Keratinocyte (primary cell): ENCODE measurements around the gene PLXDC2. TPM values are rescaled to one million over a fixed set of nuclear protein-coding genes. Genes with fewer than 3 reads are reported as not detected.

Experiments
- DNase-seq: peaks from one replicate; pipeline ENCODE4 v3.0.0-alpha.2; 2011; ENCODE audit warnings: low read depth, missing footprints, low spot score
- FAIRE-seq: peaks from 2 replicates; lab custom pipeline; 2011; peaks lifted over from hg19 to GRCh38; lab: Jason Lieb, UNC
- H2AFZ ChIP-seq: 2 replicates; pipeline ENCODE4 v1.6.0; 2012; ENCODE audit warnings: low read length, control low read depth, inconsistent platforms; ENCODE audit not compliant: control insufficient read depth
- H3K27ac ChIP-seq: 2 replicates; pipeline ENCODE4 v1.5.1; 2011; ENCODE audit warnings: low read length; ENCODE audit not compliant: control insufficient read depth, insufficient read depth
- H3K27me3 ChIP-seq: 3 replicates; pipeline ENCODE4 v1.6.0; 2011; ENCODE audit warnings: low read length; ENCODE audit not compliant: control insufficient read depth, insufficient read depth; ENCODE audit errors: extremely low read depth
- H3K36me3 ChIP-seq, 2 experiments: 2 replicates in 1 of 2; 3 replicates in 1 of 2; pipeline ENCODE4 v1.5.1; 2011; ENCODE audit warnings: low read length in 2 of 2, mild to moderate bottlenecking in 1 of 2; ENCODE audit not compliant: control insufficient read depth in 2 of 2, insufficient read depth in 2 of 2; ENCODE audit errors: extremely low read depth in 1 of 2
- H3K4me1 ChIP-seq: 3 replicates; pipeline ENCODE4 v1.5.1; 2011; ENCODE audit warnings: low read length; ENCODE audit not compliant: control insufficient read depth, insufficient read depth; ENCODE audit errors: extremely low read depth
- H3K4me2 ChIP-seq: 3 replicates; pipeline ENCODE4 v1.6.0; 2011; ENCODE audit warnings: low read depth, low read length; ENCODE audit not compliant: control insufficient read depth, insufficient read depth; ENCODE audit errors: extremely low read depth
- H3K4me3 ChIP-seq, 3 experiments: fragments of 200-600 bp in 1 of 3; sonication (generic) in 1 of 3; 2 replicates in 2 of 3; 3 replicates in 1 of 3; pipeline ENCODE4 v1.5.1; 2011 to 2016; ENCODE audit warnings: low read length in 3 of 3, mild to moderate bottlenecking in 3 of 3, control low read depth in 2 of 3, inconsistent platforms in 1 of 3, low read depth in 1 of 3, mixed read lengths in 1 of 3, mixed run types in 1 of 3, moderate library complexity in 1 of 3; ENCODE audit not compliant: control insufficient read depth in 2 of 3, insufficient read depth in 2 of 3; ENCODE audit errors: extremely low read depth in 1 of 3
- H3K79me2 ChIP-seq: 2 replicates; pipeline ENCODE4 v1.6.0; 2012; ENCODE audit warnings: low read length; ENCODE audit not compliant: control insufficient read depth, insufficient read depth
- H3K9ac ChIP-seq: 3 replicates; pipeline ENCODE4 v1.6.0; 2011; ENCODE audit warnings: low read length; ENCODE audit not compliant: control insufficient read depth, insufficient read depth; ENCODE audit errors: extremely low read depth
- H3K9me1 ChIP-seq: 3 replicates; pipeline ENCODE4 v1.6.0; 2011; ENCODE audit warnings: low read length; ENCODE audit not compliant: control insufficient read depth, insufficient read depth; ENCODE audit errors: extremely low read depth
- H3K9me3 ChIP-seq: 2 replicates; pipeline ENCODE4 v1.5.1; 2012; ENCODE audit warnings: low read depth, low read length; ENCODE audit not compliant: control insufficient read depth
- H4K20me1 ChIP-seq: 3 replicates; pipeline ENCODE4 v1.6.0; 2011; ENCODE audit warnings: low read length; ENCODE audit not compliant: control insufficient read depth, insufficient read depth; ENCODE audit errors: extremely low read depth
- EZH2 ChIP-seq: IDR thresholded peaks from one replicate; pipeline ENCODE4 v1.6.1; 2012; ENCODE audit warnings: inconsistent platforms, mild to moderate bottlenecking, low read length, moderate library complexity
- dilution Hi-C: fragments of 300-500 bp; cut with MboI; formaldehyde crosslinking; loops from one replicate; pipeline ENCODE4 v1.7.0; 2020; ENCODE audit warnings: low sequenced_read_pairs; ENCODE audit not compliant: extremely low pct_ligation_motif_present
- polyA plus RNA-seq, 5 experiments: library from polyadenylated mRNA; depleted of rRNA in 3 of 5; stranded (reverse) in 3 of 5; stranded (forward) in 1 of 5; unstranded in 1 of 5; fragments of >200 nt; gene quantifications; 1 replicate in 1 of 5; 2 replicates in 3 of 5; 3 replicates in 1 of 5; pipeline versions ENCODE4 v1.2.1 to v1.2.3, GENCODE V29; 2011 to 2012; ENCODE audit warnings: missing spikeins in 2 of 5, low read depth in 1 of 5, low replicate concordance in 1 of 5
- TF ChIP-seq, protein P1 (sequence below), 3 experiments: IDR thresholded peaks in 1 of 3; conservative IDR thresholded peaks in 1 of 3; optimal IDR thresholded peaks in 1 of 3; 2 replicates in 2 of 3; 3 replicates in 1 of 3; pipeline versions ENCODE3 to v1.5.1; 2011; ENCODE audit warnings: low read length in 3 of 3, mild to moderate bottlenecking in 3 of 3, moderate library complexity in 2 of 3, control low read depth in 1 of 3, inconsistent platforms in 1 of 3; ENCODE audit not compliant: insufficient read depth in 2 of 3; ENCODE audit errors: extremely low read depth in 1 of 3

The PLXDC2 gene
- polyA plus RNA-seq, 1 donor (not counting 4 experiments of a cell fraction or from before 2014, with no cell fraction given): 12.9 TPM

DNA sequence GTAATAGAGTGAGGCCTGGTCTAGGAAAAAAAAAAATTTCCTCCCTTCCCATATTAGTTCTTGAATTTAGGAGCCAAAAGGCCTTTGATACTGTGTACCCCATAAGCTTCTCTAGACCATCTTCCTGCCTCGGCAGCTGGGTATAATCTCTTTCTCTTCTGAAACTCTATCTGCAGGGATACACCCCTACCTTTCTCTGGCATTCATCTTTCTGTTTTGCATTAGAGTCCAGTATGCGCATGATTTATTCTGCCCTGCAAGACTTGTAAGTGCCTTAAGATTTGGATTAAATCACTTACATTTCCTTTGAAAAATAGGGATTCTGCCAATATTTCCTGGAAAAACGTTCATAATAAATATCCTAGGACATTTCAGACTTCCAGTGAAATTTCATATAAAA, 431.2 kb downstream of the PLXDC2 start:
- TF ChIP-seq, protein P1, sequence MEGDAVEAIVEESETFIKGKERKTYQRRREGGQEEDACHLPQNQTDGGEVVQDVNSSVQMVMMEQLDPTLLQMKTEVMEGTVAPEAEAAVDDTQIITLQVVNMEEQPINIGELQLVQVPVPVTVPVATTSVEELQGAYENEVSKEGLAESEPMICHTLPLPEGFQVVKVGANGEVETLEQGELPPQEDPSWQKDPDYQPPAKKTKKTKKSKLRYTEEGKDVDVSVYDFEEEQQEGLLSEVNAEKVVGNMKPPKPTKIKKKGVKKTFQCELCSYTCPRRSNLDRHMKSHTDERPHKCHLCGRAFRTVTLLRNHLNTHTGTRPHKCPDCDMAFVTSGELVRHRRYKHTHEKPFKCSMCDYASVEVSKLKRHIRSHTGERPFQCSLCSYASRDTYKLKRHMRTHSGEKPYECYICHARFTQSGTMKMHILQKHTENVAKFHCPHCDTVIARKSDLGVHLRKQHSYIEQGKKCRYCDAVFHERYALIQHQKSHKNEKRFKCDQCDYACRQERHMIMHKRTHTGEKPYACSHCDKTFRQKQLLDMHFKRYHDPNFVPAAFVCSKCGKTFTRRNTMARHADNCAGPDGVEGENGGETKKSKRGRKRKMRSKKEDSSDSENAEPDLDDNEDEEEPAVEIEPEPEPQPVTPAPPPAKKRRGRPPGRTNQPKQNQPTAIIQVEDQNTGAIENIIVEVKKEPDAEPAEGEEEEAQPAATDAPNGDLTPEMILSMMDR (optimal IDR thresholded peaks at IDR 0.05 in 1 of 3, IDR thresholded peaks at IDR 0.05 in 1 of 3, conservative IDR thresholded peaks at IDR 0.05 in 1 of 3; ENCODE audit: extremely low read depth in 1 of 3, insufficient read depth in 2 of 3, low read length in 3 of 3): no peak
- no peak for TF ChIP-seq EZH2
- no peaks in the 10 kb centered on the region for H3K79me2 ChIP-seq
- no peak overlapping the region for H3K4me2 ChIP-seq
- dilution Hi-C loops: no loop called here
- H3K4me3 ChIP-seq: no peak overlapping the region
- no peaks in the 10 kb centered on the region for H4K20me1 ChIP-seq
- H3K9me1 ChIP-seq: no peaks in the 10 kb centered on the region
- H3K9me3 ChIP-seq: no peaks in the 10 kb centered on the region
- H3K36me3 ChIP-seq: peaks cover 0 to 2% of the 10 kb centered on the region in 2 experiments
- FAIRE-seq (no peak), DNase-seq (no peak)
- H3K9ac ChIP-seq: no peak overlapping the region
- H3K4me1 ChIP-seq: no peaks in the 10 kb centered on the region
- H3K27ac ChIP-seq: no peak overlapping the region
- H3K27me3 ChIP-seq: no peaks in the 10 kb centered on the region
- H2AFZ ChIP-seq: no peak overlapping the region

GRCh38 chr10:20247891-20248708, 431.9 kb downstream of the PLXDC2 start:
- Histone ChIP-seq H3K4me1 (no peaks in the 10 kb centered on the region), H4K20me1 (no peaks in the 10 kb centered on the region), H3K9me3 (no peaks in the 10 kb centered on the region), H3K36me3 (peaks cover 0 to 2% of the 10 kb centered on the region in 2 experiments), H2AFZ (no peak overlapping the region), H3K27me3 (no peaks in the 10 kb centered on the region), H3K27ac (no peak overlapping the region), H3K4me3 (no peak overlapping the region), H3K79me2 (no peaks in the 10 kb centered on the region), H3K9ac (no peak overlapping the region), H3K9me1 (no peaks in the 10 kb centered on the region), H3K4me2 (no peak overlapping the region)
- no peak for FAIRE-seq
- dilution Hi-C loops: no loop called here
- no peak for DNase-seq
- TF ChIP-seq, protein P1 (optimal IDR thresholded peaks at IDR 0.05 in 1 of 3, IDR thresholded peaks at IDR 0.05 in 1 of 3, conservative IDR thresholded peaks at IDR 0.05 in 1 of 3; ENCODE audit: extremely low read depth in 1 of 3, insufficient read depth in 2 of 3, low read length in 3 of 3): no peak
- TF ChIP-seq EZH2: no peak
